ENCODE results near the gene DMBT1. TPM values are rescaled to one million over a fixed set of nuclear protein-coding genes. Genes with fewer than 3 reads are reported as not detected.

Gene DMBT1
- total RNA-seq, 1 experiment from 2014 or later = 0.13 TPM

DNA sequence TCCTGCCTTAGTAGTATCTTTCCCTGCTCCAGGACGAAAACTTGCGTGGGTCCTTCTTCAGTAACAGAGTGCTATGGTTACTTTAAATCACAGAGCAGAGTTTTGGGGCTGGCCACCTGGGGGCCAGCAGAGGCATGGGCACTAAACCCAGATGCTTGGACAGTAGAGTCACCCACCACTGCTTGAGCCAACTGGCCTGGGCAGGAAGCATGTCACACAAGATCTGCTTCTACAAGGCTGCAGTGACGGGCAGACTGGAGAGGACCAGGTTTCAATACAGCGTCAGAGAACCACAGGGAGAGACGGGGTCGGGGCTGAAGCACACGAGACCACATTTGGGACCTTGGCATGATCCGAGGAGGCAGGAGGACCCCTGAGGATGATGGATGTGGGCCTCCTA is 14.3 kb upstream of the DMBT1 start:
- Mint-ChIP-seq H3K4me3 (no peak overlapping the region), H3K27ac (no peak overlapping the region), H3K4me1 (no peaks in the 10 kb centered on the region), H3K9me3 (no peaks in the 10 kb centered on the region), H3K27me3 (ENCODE audit: low read depth) (no peaks in the 10 kb centered on the region), H3K36me3 (no peaks in the 10 kb centered on the region)
- TF ChIP-seq, protein P1, sequence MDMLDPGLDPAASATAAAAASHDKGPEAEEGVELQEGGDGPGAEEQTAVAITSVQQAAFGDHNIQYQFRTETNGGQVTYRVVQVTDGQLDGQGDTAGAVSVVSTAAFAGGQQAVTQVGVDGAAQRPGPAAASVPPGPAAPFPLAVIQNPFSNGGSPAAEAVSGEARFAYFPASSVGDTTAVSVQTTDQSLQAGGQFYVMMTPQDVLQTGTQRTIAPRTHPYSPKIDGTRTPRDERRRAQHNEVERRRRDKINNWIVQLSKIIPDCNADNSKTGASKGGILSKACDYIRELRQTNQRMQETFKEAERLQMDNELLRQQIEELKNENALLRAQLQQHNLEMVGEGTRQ (CRISPR knock-in tag; IDR thresholded peaks at IDR 0.05) = no peak
- no peak for TF ChIP-seq ZNF671 (CRISPR knock-in tag; IDR thresholded peaks at IDR 0.05)
- ChIA-PET POLR2A (no interaction called here), CTCF (no interaction called here)
- no peak for ATAC-seq
- no peak for DNase-seq (ENCODE audit: low spot score)

- Mint-ChIP-seq H3K36me3 (no peaks in the 10 kb centered on the region), H3K4me3 (no peak overlapping the region), H3K27me3 (ENCODE audit: low read depth) (no peaks in the 10 kb centered on the region), H3K4me1 (no peaks in the 10 kb centered on the region), H3K9me3 (no peaks in the 10 kb centered on the region), H3K27ac (no peak overlapping the region)
- DNase-seq (ENCODE audit: low spot score) = no peak
- ATAC-seq = no peak
- TF ChIP-seq, protein P2, sequence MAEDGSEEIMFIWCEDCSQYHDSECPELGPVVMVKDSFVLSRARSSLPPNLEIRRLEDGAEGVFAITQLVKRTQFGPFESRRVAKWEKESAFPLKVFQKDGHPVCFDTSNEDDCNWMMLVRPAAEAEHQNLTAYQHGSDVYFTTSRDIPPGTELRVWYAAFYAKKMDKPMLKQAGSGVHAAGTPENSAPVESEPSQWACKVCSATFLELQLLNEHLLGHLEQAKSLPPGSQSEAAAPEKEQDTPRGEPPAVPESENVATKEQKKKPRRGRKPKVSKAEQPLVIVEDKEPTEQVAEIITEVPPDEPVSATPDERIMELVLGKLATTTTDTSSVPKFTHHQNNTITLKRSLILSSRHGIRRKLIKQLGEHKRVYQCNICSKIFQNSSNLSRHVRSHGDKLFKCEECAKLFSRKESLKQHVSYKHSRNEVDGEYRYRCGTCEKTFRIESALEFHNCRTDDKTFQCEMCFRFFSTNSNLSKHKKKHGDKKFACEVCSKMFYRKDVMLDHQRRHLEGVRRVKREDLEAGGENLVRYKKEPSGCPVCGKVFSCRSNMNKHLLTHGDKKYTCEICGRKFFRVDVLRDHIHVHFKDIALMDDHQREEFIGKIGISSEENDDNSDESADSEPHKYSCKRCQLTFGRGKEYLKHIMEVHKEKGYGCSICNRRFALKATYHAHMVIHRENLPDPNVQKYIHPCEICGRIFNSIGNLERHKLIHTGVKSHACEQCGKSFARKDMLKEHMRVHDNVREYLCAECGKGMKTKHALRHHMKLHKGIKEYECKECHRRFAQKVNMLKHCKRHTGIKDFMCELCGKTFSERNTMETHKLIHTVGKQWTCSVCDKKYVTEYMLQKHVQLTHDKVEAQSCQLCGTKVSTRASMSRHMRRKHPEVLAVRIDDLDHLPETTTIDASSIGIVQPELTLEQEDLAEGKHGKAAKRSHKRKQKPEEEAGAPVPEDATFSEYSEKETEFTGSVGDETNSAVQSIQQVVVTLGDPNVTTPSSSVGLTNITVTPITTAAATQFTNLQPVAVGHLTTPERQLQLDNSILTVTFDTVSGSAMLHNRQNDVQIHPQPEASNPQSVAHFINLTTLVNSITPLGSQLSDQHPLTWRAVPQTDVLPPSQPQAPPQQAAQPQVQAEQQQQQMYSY (CRISPR knock-in tag; IDR thresholded peaks at IDR 0.05) = no peak
- TF ChIP-seq E2F4 (CRISPR knock-in tag; IDR thresholded peaks at IDR 0.05; ENCODE audit: borderline replicate concordance, low read depth) (no peak), RORB (CRISPR knock-in tag; IDR thresholded peaks at IDR 0.05) (no peak), ZNF416 (CRISPR knock-in tag; IDR thresholded peaks at IDR 0.05) (no peak), KAT7 (CRISPR knock-in tag; IDR thresholded peaks at IDR 0.05; ENCODE audit: borderline replicate concordance) (no peak)
- ChIA-PET POLR2A (no interaction called here), CTCF (no interaction called here)
These were observed 12.0 kb upstream of the DMBT1 start for GRCh38 chr10:122548407-122549085.

- POLR2A ChIA-PET = no interaction called here
- no peak for ATAC-seq
- Mint-ChIP-seq H3K4me1 (no peaks in the 10 kb centered on the region), H3K27ac (no peak overlapping the region), H3K36me3 (no peaks in the 10 kb centered on the region), H3K4me3 (no peak overlapping the region), H3K27me3 (ENCODE audit: low read depth) (no peaks in the 10 kb centered on the region; the same call in 1 of the 2 replicates), H3K9me3 (no peaks in the 10 kb centered on the region)
- CTCF ChIA-PET = interaction anchor here (1.1 kb wide), 1 partner anchor 16 kb away, joined by 3 read pairs; no protein-coding TSS in a partner anchor
- DNase-seq (ENCODE audit: low spot score) = no peak
- TF ChIP-seq ETV6 (CRISPR knock-in tag; IDR thresholded peaks at IDR 0.05) (no peak), ZNF425 (CRISPR knock-in tag; conservative IDR thresholded peaks at IDR 0.05) (no peak), MXD4 (CRISPR knock-in tag; IDR thresholded peaks at IDR 0.05; ENCODE audit: borderline replicate concordance) (no peak), ZNF263 (CRISPR knock-in tag; IDR thresholded peaks at IDR 0.05; ENCODE audit: low read depth) (no peak), CTCF (IDR thresholded peaks at IDR 0.05) (no peak), ESRRA (CRISPR knock-in tag; IDR thresholded peaks at IDR 0.05; ENCODE audit: borderline replicate concordance) (no peak), TP53 (CRISPR knock-in tag; IDR thresholded peaks at IDR 0.05) (no peak), MYBL2 (CRISPR knock-in tag; IDR thresholded peaks at IDR 0.05) (no peak), ZNF317 (CRISPR knock-in tag; IDR thresholded peaks at IDR 0.05; ENCODE audit: borderline replicate concordance, low read depth) (no peak), ATF6 (CRISPR knock-in tag; IDR thresholded peaks at IDR 0.05) (no peak), KAT7 (CRISPR knock-in tag; IDR thresholded peaks at IDR 0.05; ENCODE audit: borderline replicate concordance) (no peak), HMGA2 (CRISPR knock-in tag; IDR thresholded peaks at IDR 0.05) (no peak), TCF7 (CRISPR knock-in tag; IDR thresholded peaks at IDR 0.05; ENCODE audit: low read depth) (no peak), JUN (CRISPR knock-in tag; IDR thresholded peaks at IDR 0.05) (no peak)
These were observed 10.9 kb upstream of the DMBT1 start for GRCh38 chr10:122549636-122550035.
